GM19238 (cell line): ENCODE data around the gene C4orf50.

Experiments used
- DNase-seq: peaks from one replicate; pipeline ENCODE4 v3.0.0; 2011; ENCODE audit warnings: low spot score; ENCODE audit not compliant: insufficient read length

C4orf50 gene

GRCh38 chr4:6018331-6018730 lies at the start of gene C4orf50:
TSS of gene C4orf50 (minus strand) at chr4:6018431.
- no peak for DNase-seq

- no peak for DNase-seq
Measured at GRCh38 chr4:6065934-6066590, 47.8 kb upstream of the C4orf50 start.

GRCh38 chr4:6065166-6065565 lies 46.9 kb upstream of the C4orf50 start:
- no peak for DNase-seq

- no peak for DNase-seq
Measured at GRCh38 chr4:6064383-6064782, 46.2 kb upstream of the C4orf50 start.

GRCh38 chr4:6063684-6064083 lies 45.5 kb upstream of the C4orf50 start:
- DNase-seq = no peak

- DNase-seq = no peak
Measured at GRCh38 chr4:6062133-6062532, 43.9 kb upstream of the C4orf50 start.

- no peak for DNase-seq
Measured at GRCh38 chr4:6059375-6059805, 41.2 kb upstream of the C4orf50 start.

- DNase-seq = no peak
Measured at GRCh38 chr4:6058531-6059374, 40.5 kb upstream of the C4orf50 start.

- no peak for DNase-seq
Measured at GRCh38 chr4:6056976-6057766, 38.9 kb upstream of the C4orf50 start.

GRCh38 chr4:6055436-6055835 lies 37.2 kb upstream of the C4orf50 start:
- no peak for DNase-seq

- DNase-seq = no peak
Measured at GRCh38 chr4:6055030-6055429, 36.8 kb upstream of the C4orf50 start.

- no peak for DNase-seq
Measured at GRCh38 chr4:6054162-6054922, 36.1 kb upstream of the C4orf50 start.

- DNase-seq = no peak
Measured at GRCh38 chr4:6052679-6053078, 34.4 kb upstream of the C4orf50 start.

- DNase-seq = no peak
Measured at GRCh38 chr4:6050551-6050950, 32.3 kb upstream of the C4orf50 start.

- DNase-seq = no peak
Measured at GRCh38 chr4:6049985-6050384, 31.8 kb upstream of the C4orf50 start.

- no peak for DNase-seq
Measured at GRCh38 chr4:6049278-6049677, 31.0 kb upstream of the C4orf50 start.

GRCh38 chr4:6048537-6048936 lies 30.3 kb upstream of the C4orf50 start:
- no peak for DNase-seq

GRCh38 chr4:6047130-6047673 lies 29.0 kb upstream of the C4orf50 start:
- DNase-seq = no peak

- DNase-seq = no peak
Measured at GRCh38 chr4:6046526-6047129, 28.4 kb upstream of the C4orf50 start.

- DNase-seq = no peak
Measured at GRCh38 chr4:6044805-6045204, 26.6 kb upstream of the C4orf50 start.

- no peak for DNase-seq
Measured at GRCh38 chr4:6044276-6044675, 26.0 kb upstream of the C4orf50 start.
